Fibroblast of lung (primary cell): Measurements from ENCODE around the gene IGF2R.

ENCODE experiments used
- EZH2 ChIP-seq: IDR thresholded peaks from 2 replicates; pipeline ENCODE4 v1.5.1; 2012; ENCODE audit warnings: low read length, control low read depth, mild to moderate bottlenecking; ENCODE audit errors: missing control alignments
- TF ChIP-seq, protein P1 (sequence below), 2 donors: IDR thresholded peaks in 1 of 2; conservative IDR thresholded peaks in 1 of 2; 1 replicate in 1 of 2; 2 replicates in 1 of 2; pipeline ENCODE4 v1.5.1; 2011 to 2012; ENCODE audit warnings: low read length in 2 of 2, control low read depth in 1 of 2, inconsistent platforms in 1 of 2, low read depth in 1 of 2, mild to moderate bottlenecking in 1 of 2

DNA sequence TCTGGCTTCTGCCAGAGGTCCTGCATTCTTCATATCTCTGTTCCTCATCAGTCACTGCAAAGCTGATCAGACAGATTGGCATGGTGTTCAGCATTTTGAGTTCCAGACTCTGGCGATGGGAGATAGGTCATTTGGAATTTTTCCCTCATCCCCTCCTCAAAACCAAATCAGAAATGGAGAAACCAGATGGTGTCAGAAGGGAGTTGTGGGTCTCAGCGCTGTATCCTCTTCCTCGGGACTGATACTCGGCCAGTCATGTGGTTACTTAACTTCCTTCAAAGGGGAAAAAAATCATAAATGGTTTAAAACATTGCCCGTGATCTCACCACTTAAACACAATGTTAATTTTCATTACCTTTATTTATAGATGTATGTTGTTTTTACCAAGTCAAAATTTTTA, 75.8 kb downstream of the IGF2R start:
- TF ChIP-seq, protein P1, sequence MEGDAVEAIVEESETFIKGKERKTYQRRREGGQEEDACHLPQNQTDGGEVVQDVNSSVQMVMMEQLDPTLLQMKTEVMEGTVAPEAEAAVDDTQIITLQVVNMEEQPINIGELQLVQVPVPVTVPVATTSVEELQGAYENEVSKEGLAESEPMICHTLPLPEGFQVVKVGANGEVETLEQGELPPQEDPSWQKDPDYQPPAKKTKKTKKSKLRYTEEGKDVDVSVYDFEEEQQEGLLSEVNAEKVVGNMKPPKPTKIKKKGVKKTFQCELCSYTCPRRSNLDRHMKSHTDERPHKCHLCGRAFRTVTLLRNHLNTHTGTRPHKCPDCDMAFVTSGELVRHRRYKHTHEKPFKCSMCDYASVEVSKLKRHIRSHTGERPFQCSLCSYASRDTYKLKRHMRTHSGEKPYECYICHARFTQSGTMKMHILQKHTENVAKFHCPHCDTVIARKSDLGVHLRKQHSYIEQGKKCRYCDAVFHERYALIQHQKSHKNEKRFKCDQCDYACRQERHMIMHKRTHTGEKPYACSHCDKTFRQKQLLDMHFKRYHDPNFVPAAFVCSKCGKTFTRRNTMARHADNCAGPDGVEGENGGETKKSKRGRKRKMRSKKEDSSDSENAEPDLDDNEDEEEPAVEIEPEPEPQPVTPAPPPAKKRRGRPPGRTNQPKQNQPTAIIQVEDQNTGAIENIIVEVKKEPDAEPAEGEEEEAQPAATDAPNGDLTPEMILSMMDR (conservative IDR thresholded peaks at IDR 0.05 in 1 of 2, IDR thresholded peaks at IDR 0.05 in 1 of 2; ENCODE audit: low read depth in 1 of 2, low read length in 2 of 2) = no peak
- TF ChIP-seq EZH2 = no peak
